OCI-LY3 (cell line): ENCODE measurements around the gene ASS1.

Source experiments
- H2AFZ ChIP-seq: fragments of 200-600, 300-600 bp; shearing (Covaris generic); 2 replicates; pipeline ENCODE4 v1.6.0; 2014; ENCODE audit warnings: antibody characterized with exemption, low read depth, low read length
- H3K27ac ChIP-seq: fragments of 200-600, 300-600 bp; sonication (generic); 2 replicates; pipeline ENCODE4 v1.5.1; 2014; ENCODE audit warnings: mild to moderate bottlenecking, low read length, moderate library complexity, mixed read lengths
- H3K27me3 ChIP-seq: fragments of 200-600, 300-600 bp; sonication (generic); 2 replicates; pipeline ENCODE4 v1.6.1; 2014; ENCODE audit warnings: low read depth, low read length, mixed read lengths
- H3K36me3 ChIP-seq: fragments of 200-600, 300-600 bp; sonication (generic); replicated peaks from 2 replicates; pipeline ENCODE3; 2014; ENCODE audit warnings: low read depth, low read length, mixed read lengths
- H3K4me1 ChIP-seq: fragments of 300-600, 200-600 bp; sonication (generic); 2 replicates; pipeline ENCODE4 v1.6.1; 2014; ENCODE audit warnings: low read length, mixed read lengths
- H3K4me2 ChIP-seq: fragments of 200-600, 300-600 bp; sonication (generic); 2 replicates; pipeline ENCODE4 v1.6.1; 2014; ENCODE audit warnings: low read length, mixed read lengths
- H3K4me3 ChIP-seq: fragments of 300-600, 200-600 bp; sonication (generic); 2 replicates; pipeline ENCODE4 v1.5.1; 2014; ENCODE audit warnings: antibody characterized with exemption, mild to moderate bottlenecking, low read length, moderate library complexity
- H3K79me2 ChIP-seq: fragments of 300-600, 200-600 bp; shearing (Covaris generic); 2 replicates; pipeline ENCODE4 v1.6.1; 2014; ENCODE audit warnings: mild to moderate bottlenecking, low read length, mixed read lengths
- H3K9ac ChIP-seq: fragments of 300-600, 200-600 bp; shearing (Covaris generic); 2 replicates; pipeline ENCODE4 v1.6.0; 2014; ENCODE audit warnings: mild to moderate bottlenecking, low read length, moderate library complexity
- H3K9me3 ChIP-seq: fragments of 200-600, 300-600 bp; shearing (Covaris generic); 2 replicates; pipeline ENCODE4 v1.6.1; 2014; ENCODE audit warnings: low read length, mixed read lengths; ENCODE audit not compliant: insufficient read depth
- H4K20me1 ChIP-seq: fragments of 200-600, 300-600 bp; sonication (generic); 2 replicates; pipeline ENCODE4 v1.6.1; 2016; ENCODE audit warnings: low read length, mixed read lengths; ENCODE audit not compliant: insufficient read depth
- CTCF ChIP-seq: fragments of 200-600, 300-600 bp; sonication (generic); IDR thresholded peaks from 2 replicates; pipeline ENCODE4 v1.5.1; 2014; ENCODE audit warnings: antibody characterized with exemption, low read length, low read depth
- EZH2phosphoT487 ChIP-seq: fragments of 200-600 bp; shearing (Covaris generic); IDR thresholded peaks from 2 replicates; pipeline ENCODE4 v1.6.1; 2018; ENCODE audit warnings: antibody characterized with exemption, mixed run types, low read depth

The ASS1 gene

GRCh38 chr9:130493476-130493875 is 48.7 kb downstream of the ASS1 start:
- Histone ChIP-seq H3K9ac (no peak overlapping the region), H3K4me2 (no peak overlapping the region), H3K36me3 (no peaks in the 10 kb centered on the region), H2AFZ (no peak overlapping the region), H3K79me2 (no peaks in the 10 kb centered on the region), H3K4me3 (no peak overlapping the region), H3K27me3 (no peaks in the 10 kb centered on the region), H3K4me1 (no peaks in the 10 kb centered on the region), H3K27ac (no peak overlapping the region), H4K20me1 (no peaks in the 10 kb centered on the region), H3K9me3 (no peaks in the 10 kb centered on the region)
- no peak for TF ChIP-seq EZH2phosphoT487
- TF ChIP-seq CTCF, result no peak

GRCh38 chr9:130495067-130495466 is 50.3 kb downstream of the ASS1 start:
- no peak overlapping the region for H3K4me3 ChIP-seq
- H3K4me1 ChIP-seq, result no peaks in the 10 kb centered on the region
- H4K20me1 ChIP-seq, result no peaks in the 10 kb centered on the region
- H2AFZ ChIP-seq, result no peak overlapping the region
- H3K9ac ChIP-seq, result no peak overlapping the region
- H3K27me3 ChIP-seq, result no peaks in the 10 kb centered on the region
- no peaks in the 10 kb centered on the region for H3K9me3 ChIP-seq
- H3K4me2 ChIP-seq, result no peak overlapping the region
- H3K79me2 ChIP-seq, result no peaks in the 10 kb centered on the region
- H3K27ac ChIP-seq, result no peak overlapping the region
- no peak for TF ChIP-seq EZH2phosphoT487
- no peak for TF ChIP-seq CTCF
- no peaks in the 10 kb centered on the region for H3K36me3 ChIP-seq

GRCh38 chr9:130497139-130497538 is 52.4 kb downstream of the ASS1 start:
- Histone ChIP-seq H3K36me3 (no peaks in the 10 kb centered on the region), H3K9me3 (no peaks in the 10 kb centered on the region), H4K20me1 (no peaks in the 10 kb centered on the region), H3K4me3 (no peak overlapping the region), H3K27me3 (no peaks in the 10 kb centered on the region), H3K27ac (no peak overlapping the region), H3K79me2 (no peaks in the 10 kb centered on the region), H2AFZ (no peak overlapping the region), H3K9ac (no peak overlapping the region), H3K4me2 (no peak overlapping the region), H3K4me1 (no peaks in the 10 kb centered on the region)
- TF ChIP-seq CTCF, result no peak
- no peak for TF ChIP-seq EZH2phosphoT487

- Histone ChIP-seq H3K27ac (no peak overlapping the region), H3K36me3 (no peaks in the 10 kb centered on the region), H3K27me3 (no peaks in the 10 kb centered on the region), H3K4me3 (no peak overlapping the region), H3K9ac (no peak overlapping the region), H4K20me1 (no peaks in the 10 kb centered on the region), H3K9me3 (no peaks in the 10 kb centered on the region), H3K79me2 (no peaks in the 10 kb centered on the region), H3K4me1 (no peaks in the 10 kb centered on the region), H2AFZ (no peak overlapping the region), H3K4me2 (no peak overlapping the region)
- TF ChIP-seq CTCF, result no peak
- no peak for TF ChIP-seq EZH2phosphoT487
These were observed 53.6 kb downstream of the ASS1 start for GRCh38 chr9:130498298-130498917.
